ENCODE data around the gene SYNGAP1.

DNA sequence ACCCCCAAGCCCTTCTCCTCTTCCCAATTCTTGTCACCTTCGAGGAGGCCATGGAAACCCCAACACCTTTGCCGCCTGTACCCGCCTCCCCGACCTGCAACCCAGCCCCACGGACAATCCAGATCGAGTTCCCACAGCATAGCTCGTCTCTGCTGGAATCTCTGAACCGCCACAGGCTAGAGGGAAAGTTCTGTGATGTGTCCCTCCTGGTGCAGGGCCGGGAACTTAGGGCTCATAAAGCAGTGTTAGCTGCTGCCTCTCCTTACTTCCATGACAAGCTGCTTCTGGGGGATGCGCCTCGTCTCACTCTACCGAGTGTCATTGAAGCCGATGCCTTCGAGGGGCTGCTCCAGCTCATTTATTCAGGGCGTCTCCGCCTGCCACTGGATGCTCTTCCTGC lies 35.2 kb downstream of the SYNGAP1 start:
- TF ChIP-seq, protein P1, sequence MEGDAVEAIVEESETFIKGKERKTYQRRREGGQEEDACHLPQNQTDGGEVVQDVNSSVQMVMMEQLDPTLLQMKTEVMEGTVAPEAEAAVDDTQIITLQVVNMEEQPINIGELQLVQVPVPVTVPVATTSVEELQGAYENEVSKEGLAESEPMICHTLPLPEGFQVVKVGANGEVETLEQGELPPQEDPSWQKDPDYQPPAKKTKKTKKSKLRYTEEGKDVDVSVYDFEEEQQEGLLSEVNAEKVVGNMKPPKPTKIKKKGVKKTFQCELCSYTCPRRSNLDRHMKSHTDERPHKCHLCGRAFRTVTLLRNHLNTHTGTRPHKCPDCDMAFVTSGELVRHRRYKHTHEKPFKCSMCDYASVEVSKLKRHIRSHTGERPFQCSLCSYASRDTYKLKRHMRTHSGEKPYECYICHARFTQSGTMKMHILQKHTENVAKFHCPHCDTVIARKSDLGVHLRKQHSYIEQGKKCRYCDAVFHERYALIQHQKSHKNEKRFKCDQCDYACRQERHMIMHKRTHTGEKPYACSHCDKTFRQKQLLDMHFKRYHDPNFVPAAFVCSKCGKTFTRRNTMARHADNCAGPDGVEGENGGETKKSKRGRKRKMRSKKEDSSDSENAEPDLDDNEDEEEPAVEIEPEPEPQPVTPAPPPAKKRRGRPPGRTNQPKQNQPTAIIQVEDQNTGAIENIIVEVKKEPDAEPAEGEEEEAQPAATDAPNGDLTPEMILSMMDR (IDR thresholded peaks at IDR 0.05; ENCODE audit: low read depth, low read length): no peak
- TF ChIP-seq EZH2phosphoT487 (IDR thresholded peaks at IDR 0.05; ENCODE audit: low read depth): no peak

Measured in OCI-LY3 (cell line).